Naive thymus-derived CD4-positive, alpha-beta T cell (primary cell): Measurements from ENCODE around the gene TMEM242. TPM values are rescaled to one million over a fixed set of nuclear protein-coding genes. Genes with fewer than 3 reads are reported as not detected.

Experiments used
- ATAC-seq: fragments of 150-1000 bp; cut with Tn5 transposase; 2 replicates; pipeline ENCODE4 v1.10.0; 2021; ENCODE audit warnings: mild to moderate bottlenecking, moderate library complexity
- CTCF ChIA-PET: fragments of 350-600 bp; sonication (Branson Sonifier 250); formaldehyde crosslinking; loops from one replicate; lab custom pipeline; 2021; ENCODE audit warnings: antibody characterized with exemption; lab: Charles Lee
- POLR2A ChIA-PET: fragments of 350-600 bp; sonication (Branson Sonifier 250); formaldehyde crosslinking; loops from one replicate; lab custom pipeline; 2021; ENCODE audit warnings: antibody characterized with exemption, inconsistent platforms; lab: Charles Lee
- DNase-seq, 9 donors: peaks; one replicate each; pipeline versions ENCODE4 v3.0.0 to v3.0.0-alpha.2; 2020 to 2022; ENCODE audit warnings: mixed read lengths in 1 of 9
- H3K27ac ChIP-seq: one replicate; pipeline ENCODE4 v1.7.0; 2013; ENCODE audit warnings: mild to moderate bottlenecking, low read depth, low read length, moderate library complexity
- H3K27me3 ChIP-seq, 2 donors: one replicate each; pipeline ENCODE4 v1.7.0; 2013; ENCODE audit warnings: low read length in 2 of 2, mild to moderate bottlenecking in 2 of 2, moderate library complexity in 2 of 2; ENCODE audit not compliant: control insufficient read depth in 2 of 2, insufficient read depth in 2 of 2
- H3K36me3 ChIP-seq, 3 experiments: 1 replicate in 2 of 3; 2 replicates in 1 of 3; pipeline ENCODE4 v1.7.0; 2013; ENCODE audit warnings: low read length in 3 of 3, mild to moderate bottlenecking in 3 of 3, moderate library complexity in 1 of 3; ENCODE audit not compliant: insufficient read depth in 3 of 3, control insufficient read depth in 2 of 3
- H3K4me1 ChIP-seq, 2 donors: one replicate each; pipeline ENCODE4 v1.7.0; 2013; ENCODE audit warnings: low read length in 2 of 2, mild to moderate bottlenecking in 2 of 2, moderate library complexity in 1 of 2; ENCODE audit not compliant: control insufficient read depth in 2 of 2, insufficient read depth in 2 of 2
- H3K4me3 ChIP-seq: 2 replicates; pipeline ENCODE4 v1.7.0; 2013; ENCODE audit warnings: mild to moderate bottlenecking, low read length
- H3K9me3 ChIP-seq, 3 experiments: 1 replicate in 2 of 3; 2 replicates in 1 of 3; pipeline ENCODE4 v1.7.0; 2013; ENCODE audit warnings: low read length in 3 of 3; ENCODE audit not compliant: control insufficient read depth in 2 of 3
- H3K27ac Mint-ChIP-seq, 9 donors: one replicate each; pipeline ENCODE4 v1.8.0; 2020 to 2022; ENCODE audit warnings: mixed read lengths in 9 of 9, mild to moderate bottlenecking in 8 of 9, moderate library complexity in 5 of 9, inconsistent platforms in 2 of 9
- H3K27me3 Mint-ChIP-seq, 5 donors: one replicate each; pipeline ENCODE4 v1.8.0; 2021 to 2022; ENCODE audit warnings: mixed read lengths in 5 of 5, mild to moderate bottlenecking in 1 of 5
- H3K36me3 Mint-ChIP-seq, 5 donors: one replicate each; pipeline ENCODE4 v1.8.0; 2020 to 2022; ENCODE audit warnings: mixed read lengths in 5 of 5, mild to moderate bottlenecking in 3 of 5, inconsistent platforms in 1 of 5
- H3K4me1 Mint-ChIP-seq, 7 donors: one replicate each; pipeline ENCODE4 v1.8.0; 2020 to 2022; ENCODE audit warnings: mixed read lengths in 7 of 7, mild to moderate bottlenecking in 3 of 7, inconsistent platforms in 1 of 7
- H3K4me3 Mint-ChIP-seq, 10 donors: one replicate each; pipeline ENCODE4 v1.8.0; 2020 to 2022; ENCODE audit warnings: mild to moderate bottlenecking in 10 of 10, mixed read lengths in 10 of 10, moderate library complexity in 6 of 10, inconsistent platforms in 2 of 10
- H3K9me3 Mint-ChIP-seq, 11 donors: one replicate each; pipeline ENCODE4 v1.8.0; 2020 to 2022; ENCODE audit warnings: mixed read lengths in 11 of 11, mild to moderate bottlenecking in 4 of 11, inconsistent platforms in 1 of 11, moderate library complexity in 1 of 11
- intact Hi-C, 2 donors: fragments of 100-400 bp; cut with micrococcal nuclease; formaldehyde crosslinking; loops; one replicate each; pipeline ENCODE4 v1.15.1; 2023
- polyA plus RNA-seq, 2 donors: library from polyadenylated mRNA; unstranded; fragments of 300-500 nt; fragmentation: Illumina TruSeq; gene quantifications; one replicate each; pipeline ENCODE4 v1.2.3, GENCODE V29; 2021
- total RNA-seq, 6 experiments: library from RNA in 5 of 6; stranded (reverse) in 5 of 6; gene quantifications; 1 replicate in 5 of 6; 2 replicates in 1 of 6; pipeline ENCODE4 v1.2.3 and lab custom pipeline; 2021 to 2026

The TMEM242 gene
- total and polyA plus RNA-seq, 7 experiments from 2014 or later: 6.6 to 15.6 (median 12.8) TPM

GRCh38 chr6:157240059-157240959, 83.0 kb downstream of the TMEM242 start:
- CTCF ChIA-PET: no interaction called here
- Mint-ChIP-seq H3K36me3 (peaks cover 0 to 8% (median 0%) of the 10 kb centered on the region in 5 donors), H3K4me3 (peak overlapping the region in 3 of 10 donors; percentile 38 to 77 (median 55)), H3K27ac (peak overlapping the region in 2 of 9 donors; percentile 17 to 34), H3K9me3 (peaks cover 0 to 12% (median 2%) of the 10 kb centered on the region in 11 donors), H3K4me1 (peaks cover 9 to 19% (median 13%) of the 10 kb centered on the region in 7 donors), H3K27me3 (peaks cover 0 to 42% (median 5%) of the 10 kb centered on the region in 5 donors)
- intact Hi-C loops: no loop called here
- DNase-seq (no peak), ATAC-seq (no peak)
- Histone ChIP-seq H3K4me3 (no peak overlapping the region), H3K36me3 (no peaks in the 10 kb centered on the region), H3K9me3 (no peaks in the 10 kb centered on the region), H3K27me3 (no peaks in the 10 kb centered on the region), H3K4me1 (peaks cover 0 to 2% of the 10 kb centered on the region in 2 donors), H3K27ac (no peak overlapping the region)
- POLR2A ChIA-PET: no interaction called here

GRCh38 chr6:157239671-157240058, 83.7 kb downstream of the TMEM242 start:
- peaks cover 0 to 48% (median 6%) of the 10 kb centered on the region in 5 donors for H3K27me3 Mint-ChIP-seq
- intact Hi-C loops: no loop called here
- Histone ChIP-seq H3K36me3 (no peaks in the 10 kb centered on the region), H3K27me3 (no peaks in the 10 kb centered on the region), H3K4me1 (peaks cover 0 to 8% of the 10 kb centered on the region in 2 donors), H3K4me3 (no peak overlapping the region), H3K9me3 (no peaks in the 10 kb centered on the region), H3K27ac (no peak overlapping the region)
- POLR2A ChIA-PET: no interaction called here
- H3K27ac Mint-ChIP-seq: no peak overlapping the region
- H3K9me3 Mint-ChIP-seq: peaks cover 0 to 12% (median 2%) of the 10 kb centered on the region in 11 donors
- CTCF ChIA-PET: no interaction called here
- peaks cover 15 to 24% (median 19%) of the 10 kb centered on the region in 7 donors for H3K4me1 Mint-ChIP-seq
- no peak overlapping the region for H3K4me3 Mint-ChIP-seq
- H3K36me3 Mint-ChIP-seq: peaks cover 0 to 9% (median 0%) of the 10 kb centered on the region in 5 donors
- ATAC-seq (no peak), DNase-seq (no peak)

Other genes starting within 250 kb of the TMEM242 start
- 10 to 100 TPM in 1 of 5 experiments, 1 to 10 TPM in 2, under 1 TPM in 2; 0.93 to 18.2 (median 1.2) TPM for gene ZDHHC14, start 57.7 kb upstream of the TMEM242 start, total RNA-seq
- under 1 TPM; 0.13 to 0.74 TPM for gene ZDHHC14, start 57.7 kb upstream of the TMEM242 start, polyA plus RNA-seq